ENCODE data around the gene RICTOR.

RICTOR gene

GRCh38 chr5:38999037-38999436 is 75.2 kb downstream of the RICTOR start:
- POLR2A ChIA-PET = no interaction called here
- TF ChIP-seq ZNF133 (tag by site-specific recombination; IDR thresholded peaks at IDR 0.05) = peak; percentile 99
- no peak for TF ChIP-seq OSR2 (tag by site-specific recombination; IDR thresholded peaks at IDR 0.05)
- Histone ChIP-seq H3K4me3 (ENCODE audit: low read depth, low read length) (no peak overlapping the region), H3K9me3 (ENCODE audit: control insufficient read depth, insufficient read depth, low read depth, low read length) (no peaks in the 10 kb centered on the region), H3K27ac (ENCODE audit: extremely low read depth, low read depth, low read length) (no peak overlapping the region), H3K36me3 (ENCODE audit: control insufficient read depth in 2 of 2, insufficient read depth in 1 of 2, low read length in 2 of 2) (peaks cover 3 to 9% of the 10 kb centered on the region in 2 experiments), H3K4me1 (ENCODE audit: control insufficient read depth, insufficient read depth, low read length) (no peaks in the 10 kb centered on the region)
- CTCF ChIA-PET = interaction anchor here (0.6 to 0.9 kb wide), 2 partner anchors 81 to 1990 kb away, joined by 3 to 6 read pairs; no protein-coding TSS in a partner anchor

GRCh38 chr5:38997591-38997990 is 76.6 kb downstream of the RICTOR start:
- no peak for TF ChIP-seq ZNF133 (tag by site-specific recombination; IDR thresholded peaks at IDR 0.05)
- no peak for TF ChIP-seq ZBTB6 (tag by site-specific recombination; IDR thresholded peaks at IDR 0.05)
- no peak for TF ChIP-seq HIC1 (tag by site-specific recombination; IDR thresholded peaks at IDR 0.05)
- TF ChIP-seq PBX3 (CRISPR knock-in tag; IDR thresholded peaks at IDR 0.05) = no peak
- no peak for TF ChIP-seq ZNF658 (tag by site-specific recombination; IDR thresholded peaks at IDR 0.05)
- no peak for TF ChIP-seq ZNF239 (tag by site-specific recombination; IDR thresholded peaks at IDR 0.05)
- TF ChIP-seq ZNF549 (tag by site-specific recombination; IDR thresholded peaks at IDR 0.05) = no peak
- TF ChIP-seq SP2 (tag by site-specific recombination; IDR thresholded peaks at IDR 0.05) = no peak
- no peak for TF ChIP-seq ZNF488 (tag by site-specific recombination; IDR thresholded peaks at IDR 0.05)
- TF ChIP-seq ZNF433 (tag by site-specific recombination; IDR thresholded peaks at IDR 0.05; ENCODE audit: low read depth) = no peak
- no peak for TF ChIP-seq YY1 (tag by site-specific recombination; IDR thresholded peaks at IDR 0.05)
- ChIA-PET CTCF (interaction anchor here (0.7 kb wide), 1 partner anchor 183 kb away, joined by 3 read pairs; no protein-coding TSS in a partner anchor), POLR2A (no interaction called here)
- Histone ChIP-seq H3K4me3 (ENCODE audit: low read depth, low read length) (no peak overlapping the region), H3K27ac (ENCODE audit: extremely low read depth, low read depth, low read length) (no peak overlapping the region), H3K4me1 (ENCODE audit: control insufficient read depth, insufficient read depth, low read length) (no peaks in the 10 kb centered on the region), H3K36me3 (ENCODE audit: control insufficient read depth in 2 of 2, insufficient read depth in 1 of 2, low read length in 2 of 2) (peaks cover 3 to 9% of the 10 kb centered on the region in 2 experiments), H3K9me3 (ENCODE audit: control insufficient read depth, insufficient read depth, low read depth, low read length) (no peaks in the 10 kb centered on the region)

- ChIA-PET CTCF (no interaction called here), POLR2A (no interaction called here)
- H3K36me3 ChIP-seq (ENCODE audit: control insufficient read depth in 2 of 2, insufficient read depth in 1 of 2, low read length in 2 of 2) = peaks cover 0 to 10% of the 10 kb centered on the region in 2 experiments; a peak in 2 of 3 replicates
- H3K4me3 ChIP-seq (ENCODE audit: low read depth, low read length) = no peak overlapping the region
- H3K27ac ChIP-seq (ENCODE audit: extremely low read depth, low read depth, low read length) = no peak overlapping the region
- TF ChIP-seq ZBTB20 (tag by site-specific recombination; IDR thresholded peaks at IDR 0.05) = no peak
- no peaks in the 10 kb centered on the region for H3K4me1 ChIP-seq (ENCODE audit: control insufficient read depth, insufficient read depth, low read length)
- H3K9me3 ChIP-seq (ENCODE audit: control insufficient read depth, insufficient read depth, low read depth, low read length) = no peaks in the 10 kb centered on the region
These were observed 78.1 kb downstream of the RICTOR start for GRCh38 chr5:38996123-38996522.
